ENCODE results near the gene DEDD2. TPM values are rescaled to one million over a fixed set of nuclear protein-coding genes. Genes with fewer than 3 reads are reported as not detected.

Gene DEDD2
- total and polyA plus RNA-seq, 2 donors (not counting 3 experiments of a cell fraction or from before 2014, with no cell fraction given) = 19.5 to 34.8 TPM

GRCh38 chr19:42246143-42246921, 28.9 kb upstream of the DEDD2 start:
- Histone ChIP-seq H3K36me3 (ENCODE audit: control insufficient read depth in 2 of 2, extremely low read depth in 1 of 2, insufficient read depth in 2 of 2, low read length in 2 of 2) (peaks cover 7 to 27% of the 10 kb centered on the region in 2 experiments), H4K20me1 (replicated peaks; ENCODE audit: control insufficient read depth, extremely low read depth, insufficient read depth, low read length) (no peaks in the 10 kb centered on the region), H3K4me3 (replicated peaks in 1 of 3; ENCODE audit: insufficient read depth in 1 of 3, low read depth in 1 of 3, low read length in 3 of 3) (no peak overlapping the region), H3K27ac (ENCODE audit: insufficient read depth, low read depth, low read length) (no peak overlapping the region), H3K4me2 (ENCODE audit: insufficient read depth, low read length) (no peak overlapping the region), H3K4me1 (ENCODE audit: control insufficient read depth, extremely low read depth, insufficient read depth, low read length) (peaks cover 37% of the 10 kb centered on the region), H3K9me1 (replicated peaks; ENCODE audit: control insufficient read depth, extremely low read depth, insufficient read depth, low read length) (no peaks in the 10 kb centered on the region), H2AFZ (ENCODE audit: low read depth, low read length) (no peak overlapping the region), H3K9ac (replicated peaks; ENCODE audit: extremely low read depth, insufficient read depth, low read length) (no peak overlapping the region), H3K79me2 (ENCODE audit: control insufficient read depth, insufficient read depth, low read length) (peaks cover 27% of the 10 kb centered on the region), H3K9me3 (replicated peaks; ENCODE audit: control insufficient read depth, insufficient read depth, low read length) (no peaks in the 10 kb centered on the region), H3K27me3 (ENCODE audit: control insufficient read depth in 2 of 2, insufficient read depth in 2 of 2, low read length in 2 of 2) (no peaks in the 10 kb centered on the region)
- CTCF ChIA-PET = interaction anchor here (0.7 to 11.8 kb wide), 22 partner anchors 9 to 188 kb away, joined by 3 to 365 read pairs (median 8); partner anchors contain the start of genes CIC, ERF, POU2F2 and ZNF526
- POLR2A ChIA-PET = interaction anchor here (1.2 kb wide), 1 partner anchor 33 kb away, joined by 5 read pairs; no protein-coding TSS in a partner anchor
- intact Hi-C loops (cut with micrococcal nuclease) = loop anchor here (1.0 kb wide), 1 partner anchor 50 kb away; no protein-coding TSS in a partner anchor
- no TSS peak for BruUV-seq (replicated peaks)
- TF ChIP-seq GATA2 (IDR thresholded peaks at IDR 0.05; ENCODE audit: insufficient read depth, insufficient read length, low read depth, low read length) (no peak), CTCF (IDR thresholded peaks at IDR 0.05; ENCODE audit: extremely low read depth in 1 of 2, insufficient read depth in 1 of 2, low read depth in 1 of 2, low read length in 2 of 2) (peak; percentile 66 to 71), POLR2A (IDR thresholded peaks at IDR 0.05; ENCODE audit: low read depth, low read length) (peak; percentile 74), POLR2AphosphoS5 (IDR thresholded peaks at IDR 0.05; ENCODE audit: insufficient read depth, low read depth, low read length) (peak; percentile 73)
- peak; percentile 72 for DNase-seq (ENCODE audit: low read depth, low spot score)
- dilution Hi-C loops (cut with MboI; ENCODE audit: extremely low pct_ligation_motif_present, low sequenced_read_pairs) = no loop called here
- FAIRE-seq = peak; percentile 88

Data from endothelial cell of umbilical vein (primary cell).